GM21526 (cell line): ENCODE measurements around the gene RNF213.

Experiments used
- ATAC-seq: cut with Tn5 transposase; IDR thresholded peaks from one replicate; pipeline ENCODE4 v1.9.1; 2021; ENCODE audit warnings: moderate library complexity; ENCODE audit not compliant: unreplicated experiment, low FRiP score

RNF213 gene

GRCh38 chr17:80443498-80443897, 182.8 kb downstream of the RNF213 start:
- no peak for ATAC-seq

- ATAC-seq: no peak
These were observed 183.4 kb downstream of the RNF213 start for GRCh38 chr17:80443916-80444643.

- ATAC-seq: no peak
These were observed 184.0 kb downstream of the RNF213 start for GRCh38 chr17:80444644-80444979.

GRCh38 chr17:80445007-80445725, 184.5 kb downstream of the RNF213 start:
- no peak for ATAC-seq

GRCh38 chr17:80445726-80446110, 185.1 kb downstream of the RNF213 start:
- no peak for ATAC-seq

GRCh38 chr17:80446645-80447405, 186.2 kb downstream of the RNF213 start:
- no peak for ATAC-seq

- no peak for ATAC-seq
These were observed 187.1 kb downstream of the RNF213 start for GRCh38 chr17:80447790-80448189.
